ENCODE data around the gene FAM20A. TPM values are rescaled to one million over a fixed set of nuclear protein-coding genes. Genes with fewer than 3 reads are reported as not detected.

The FAM20A gene
- total RNA-seq, 1 experiment from 2014 or later, result not detected

GRCh38 chr17:68600067-68600930, 868 bp downstream of the FAM20A start:
- Histone ChIP-seq H3K79me2 (ENCODE audit: low read depth) (no peaks in the 10 kb centered on the region), H3K4me2 (no peak overlapping the region), H3K27ac (no peak overlapping the region), H3K36me3 (ENCODE audit: low read depth) (no peaks in the 10 kb centered on the region), H3K4me3 (no peak overlapping the region), H2AFZ (no peak overlapping the region), H3K9me3 (ENCODE audit: insufficient read depth, low read depth) (no peaks in the 10 kb centered on the region), H3K9me2 (ENCODE audit: insufficient read depth) (no peaks in the 10 kb centered on the region), H3F3A (ENCODE audit: insufficient read depth, low read depth) (no peaks in the 10 kb centered on the region), H3K4me1 (replicated peaks; ENCODE audit: insufficient read depth) (no peaks in the 10 kb centered on the region), H3K27me3 (ENCODE audit: insufficient read depth, low read depth) (peaks cover 17% of the 10 kb centered on the region; the same call in 1 of the 2 replicates), H4K20me1 (ENCODE audit: insufficient read depth) (no peaks in the 10 kb centered on the region)
- intact Hi-C loops (cut with micrococcal nuclease; ENCODE audit: unreplicated experiment), result no loop called here
- DNase-seq, result no peak
- no TSS peak for BruUV-seq (replicated peaks)
- TF ChIP-seq EZH2 (IDR thresholded peaks at IDR 0.05; ENCODE audit: low read depth), result no peak
- TF ChIP-seq, protein P1, sequence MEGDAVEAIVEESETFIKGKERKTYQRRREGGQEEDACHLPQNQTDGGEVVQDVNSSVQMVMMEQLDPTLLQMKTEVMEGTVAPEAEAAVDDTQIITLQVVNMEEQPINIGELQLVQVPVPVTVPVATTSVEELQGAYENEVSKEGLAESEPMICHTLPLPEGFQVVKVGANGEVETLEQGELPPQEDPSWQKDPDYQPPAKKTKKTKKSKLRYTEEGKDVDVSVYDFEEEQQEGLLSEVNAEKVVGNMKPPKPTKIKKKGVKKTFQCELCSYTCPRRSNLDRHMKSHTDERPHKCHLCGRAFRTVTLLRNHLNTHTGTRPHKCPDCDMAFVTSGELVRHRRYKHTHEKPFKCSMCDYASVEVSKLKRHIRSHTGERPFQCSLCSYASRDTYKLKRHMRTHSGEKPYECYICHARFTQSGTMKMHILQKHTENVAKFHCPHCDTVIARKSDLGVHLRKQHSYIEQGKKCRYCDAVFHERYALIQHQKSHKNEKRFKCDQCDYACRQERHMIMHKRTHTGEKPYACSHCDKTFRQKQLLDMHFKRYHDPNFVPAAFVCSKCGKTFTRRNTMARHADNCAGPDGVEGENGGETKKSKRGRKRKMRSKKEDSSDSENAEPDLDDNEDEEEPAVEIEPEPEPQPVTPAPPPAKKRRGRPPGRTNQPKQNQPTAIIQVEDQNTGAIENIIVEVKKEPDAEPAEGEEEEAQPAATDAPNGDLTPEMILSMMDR (conservative IDR thresholded peaks at IDR 0.05), result no peak
- ChIA-PET POLR2A (ENCODE audit: unreplicated experiment) (no interaction called here), CTCF (no interaction called here)

GRCh38 chr17:68599552-68600066, 1.6 kb downstream of the FAM20A start:
- H4K20me1 ChIP-seq (ENCODE audit: insufficient read depth), result no peaks in the 10 kb centered on the region
- H3K79me2 ChIP-seq (ENCODE audit: low read depth), result no peaks in the 10 kb centered on the region
- H3K27ac ChIP-seq, result no peak overlapping the region
- no peaks in the 10 kb centered on the region for H3K9me2 ChIP-seq (ENCODE audit: insufficient read depth)
- no peak overlapping the region for H2AFZ ChIP-seq
- H3K9me3 ChIP-seq (ENCODE audit: insufficient read depth, low read depth), result no peaks in the 10 kb centered on the region
- no peaks in the 10 kb centered on the region for H3K36me3 ChIP-seq (ENCODE audit: low read depth)
- H3K4me3 ChIP-seq, result no peak overlapping the region
- no peak for TF ChIP-seq EZH2 (IDR thresholded peaks at IDR 0.05; ENCODE audit: low read depth)
- TF ChIP-seq, protein P1 (conservative IDR thresholded peaks at IDR 0.05), result no peak
- peaks cover 14% of the 10 kb centered on the region; the same call in 1 of the 2 replicates for H3K27me3 ChIP-seq (ENCODE audit: insufficient read depth, low read depth)
- no peak overlapping the region for H3K4me2 ChIP-seq
- H3F3A ChIP-seq (ENCODE audit: insufficient read depth, low read depth), result no peaks in the 10 kb centered on the region
- CTCF ChIA-PET, result no interaction called here
- intact Hi-C loops (cut with micrococcal nuclease; ENCODE audit: unreplicated experiment), result no loop called here
- no peaks in the 10 kb centered on the region for H3K4me1 ChIP-seq (replicated peaks; ENCODE audit: insufficient read depth)
- POLR2A ChIA-PET (ENCODE audit: unreplicated experiment), result no interaction called here
- BruUV-seq (replicated peaks), result no TSS peak
- DNase-seq, result no peak

DNA sequence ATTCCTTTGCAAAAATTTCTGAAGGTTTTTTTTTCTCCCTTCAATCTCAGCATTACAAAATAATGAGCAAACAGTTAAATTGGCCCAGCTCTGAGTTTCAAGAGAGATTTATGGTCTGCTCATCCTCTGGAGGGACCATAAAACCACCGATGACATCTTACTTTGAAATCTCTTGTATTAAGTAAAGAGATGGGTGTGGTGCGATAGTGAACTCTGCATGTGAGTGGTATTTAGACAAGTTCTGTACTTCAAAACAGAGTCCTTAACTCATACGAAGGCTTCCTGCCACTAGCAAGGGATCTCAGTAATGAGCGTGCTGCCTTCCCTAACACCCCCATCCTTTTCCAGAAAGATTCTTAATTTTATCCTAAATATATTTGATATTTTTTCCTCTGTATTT, 2.1 kb downstream of the FAM20A start:
- no TSS peak for BruUV-seq (replicated peaks)
- intact Hi-C loops (cut with micrococcal nuclease; ENCODE audit: unreplicated experiment), result no loop called here
- Histone ChIP-seq H3K27me3 (ENCODE audit: insufficient read depth, low read depth) (peaks cover 14% of the 10 kb centered on the region; the same call in 1 of the 2 replicates), H3K4me3 (no peak overlapping the region), H3K4me2 (no peak overlapping the region), H4K20me1 (ENCODE audit: insufficient read depth) (no peaks in the 10 kb centered on the region), H3K9me2 (ENCODE audit: insufficient read depth) (no peaks in the 10 kb centered on the region), H3K79me2 (ENCODE audit: low read depth) (no peaks in the 10 kb centered on the region), H3K9me3 (ENCODE audit: insufficient read depth, low read depth) (no peaks in the 10 kb centered on the region), H3K27ac (no peak overlapping the region), H3F3A (ENCODE audit: insufficient read depth, low read depth) (no peaks in the 10 kb centered on the region), H2AFZ (no peak overlapping the region), H3K36me3 (ENCODE audit: low read depth) (no peaks in the 10 kb centered on the region), H3K4me1 (replicated peaks; ENCODE audit: insufficient read depth) (no peaks in the 10 kb centered on the region)
- ChIA-PET POLR2A (ENCODE audit: unreplicated experiment) (no interaction called here), CTCF (no interaction called here)
- TF ChIP-seq, protein P1 (conservative IDR thresholded peaks at IDR 0.05), result no peak
- no peak for TF ChIP-seq EZH2 (IDR thresholded peaks at IDR 0.05; ENCODE audit: low read depth)
- DNase-seq, result no peak

Data from PC-9 (cell line).